Measurements from ENCODE around the gene CAMSAP1. TPM values are rescaled to one million over a fixed set of nuclear protein-coding genes. Genes with fewer than 3 reads are reported as not detected.

The CAMSAP1 gene
- total RNA-seq, 1 experiment from 2014 or later = 24.8 TPM

- no peak for ATAC-seq
- TF ChIP-seq REST (IDR thresholded peaks at IDR 0.05; ENCODE audit: insufficient read depth in 1 of 2, low read depth in 2 of 2, low read length in 1 of 2) (no peak), TCF7L2 (IDR thresholded peaks at IDR 0.05; ENCODE audit: low read depth, low read length) (no peak), SIN3A (IDR thresholded peaks at IDR 0.05; ENCODE audit: borderline replicate concordance, insufficient read depth, low read depth, low read length) (no peak), POLR2AphosphoS5 (IDR thresholded peaks at IDR 0.05; ENCODE audit: low read depth, low read length) (no peak)
- TF ChIP-seq, protein P1, sequence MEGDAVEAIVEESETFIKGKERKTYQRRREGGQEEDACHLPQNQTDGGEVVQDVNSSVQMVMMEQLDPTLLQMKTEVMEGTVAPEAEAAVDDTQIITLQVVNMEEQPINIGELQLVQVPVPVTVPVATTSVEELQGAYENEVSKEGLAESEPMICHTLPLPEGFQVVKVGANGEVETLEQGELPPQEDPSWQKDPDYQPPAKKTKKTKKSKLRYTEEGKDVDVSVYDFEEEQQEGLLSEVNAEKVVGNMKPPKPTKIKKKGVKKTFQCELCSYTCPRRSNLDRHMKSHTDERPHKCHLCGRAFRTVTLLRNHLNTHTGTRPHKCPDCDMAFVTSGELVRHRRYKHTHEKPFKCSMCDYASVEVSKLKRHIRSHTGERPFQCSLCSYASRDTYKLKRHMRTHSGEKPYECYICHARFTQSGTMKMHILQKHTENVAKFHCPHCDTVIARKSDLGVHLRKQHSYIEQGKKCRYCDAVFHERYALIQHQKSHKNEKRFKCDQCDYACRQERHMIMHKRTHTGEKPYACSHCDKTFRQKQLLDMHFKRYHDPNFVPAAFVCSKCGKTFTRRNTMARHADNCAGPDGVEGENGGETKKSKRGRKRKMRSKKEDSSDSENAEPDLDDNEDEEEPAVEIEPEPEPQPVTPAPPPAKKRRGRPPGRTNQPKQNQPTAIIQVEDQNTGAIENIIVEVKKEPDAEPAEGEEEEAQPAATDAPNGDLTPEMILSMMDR (IDR thresholded peaks at IDR 0.05) = no peak
- BruUV-seq (replicated peaks) = no TSS peak
- no peaks in the 10 kb centered on the region for H3K27me3 ChIP-seq (ENCODE audit: control insufficient read depth, insufficient read depth, low read length)
- H3K4me1 ChIP-seq (ENCODE audit: control insufficient read depth, insufficient read depth, low read length) = no peaks in the 10 kb centered on the region; the same call in 1 of the 2 replicates
- in situ Hi-C loops (cut with HindIII; ENCODE audit: low pct_unique_long_range_greater_than_20kb, low sequenced_read_pairs) (no loop called here), intact Hi-C loops (cut with micrococcal nuclease; ENCODE audit: unreplicated experiment) (no loop called here)
- H3K9me3 ChIP-seq (ENCODE audit: control insufficient read depth, insufficient read depth, low read depth, low read length) = no peaks in the 10 kb centered on the region
- no peak for DNase-seq (ENCODE audit: low read depth, low spot score)
- ChIA-PET CTCF (no interaction called here), POLR2A (no interaction called here)
- no peak overlapping the region for H3K27ac ChIP-seq (ENCODE audit: low read length)
- H3K4me3 ChIP-seq (ENCODE audit: low read depth in 2 of 2, low read length in 2 of 2) = no peak overlapping the region
- H3K36me3 ChIP-seq (ENCODE audit: control insufficient read depth, insufficient read depth, low read length) = no peaks in the 10 kb centered on the region
Observed at GRCh38 chr9:135851748-135852147, 55.6 kb downstream of the CAMSAP1 start.

DNA sequence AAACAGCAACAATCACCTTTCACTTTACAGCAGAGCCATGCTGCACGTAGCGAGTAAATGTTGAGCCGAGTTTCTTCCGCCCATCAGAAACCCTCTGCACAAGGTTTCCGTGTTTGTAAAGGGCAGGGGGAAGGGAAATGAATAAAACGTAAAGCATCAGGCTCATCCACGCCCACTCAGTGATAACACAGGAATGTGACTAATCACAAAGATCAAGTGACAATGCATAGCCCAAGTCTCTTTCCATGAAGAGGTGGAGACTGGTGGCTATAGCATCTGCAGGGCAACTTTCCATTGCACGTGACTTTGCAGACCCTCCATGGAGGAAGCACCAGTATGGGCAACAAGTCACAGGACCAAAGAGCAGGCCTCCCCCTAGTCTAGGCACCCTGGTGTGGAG is 56.6 kb downstream of the CAMSAP1 start:
- in situ Hi-C loops (cut with HindIII; ENCODE audit: low pct_unique_long_range_greater_than_20kb, low sequenced_read_pairs) (no loop called here), intact Hi-C loops (cut with micrococcal nuclease; ENCODE audit: unreplicated experiment) (no loop called here)
- Histone ChIP-seq H3K36me3 (ENCODE audit: control insufficient read depth, insufficient read depth, low read length) (no peaks in the 10 kb centered on the region), H3K4me3 (ENCODE audit: low read depth in 2 of 2, low read length in 2 of 2) (no peak overlapping the region), H3K27me3 (ENCODE audit: control insufficient read depth, insufficient read depth, low read length) (no peaks in the 10 kb centered on the region), H3K27ac (ENCODE audit: low read length) (no peak overlapping the region), H3K9me3 (ENCODE audit: control insufficient read depth, insufficient read depth, low read depth, low read length) (no peaks in the 10 kb centered on the region), H3K4me1 (ENCODE audit: control insufficient read depth, insufficient read depth, low read length) (no peaks in the 10 kb centered on the region; the same call in 1 of the 2 replicates)
- no TSS peak for BruUV-seq (replicated peaks)
- no peak for TF ChIP-seq POLR2AphosphoS5 (IDR thresholded peaks at IDR 0.05; ENCODE audit: low read depth, low read length)
- TF ChIP-seq, protein P1 (IDR thresholded peaks at IDR 0.05) = no peak
- no peak for TF ChIP-seq TCF7L2 (IDR thresholded peaks at IDR 0.05; ENCODE audit: low read depth, low read length)
- ATAC-seq (no peak), DNase-seq (ENCODE audit: low read depth, low spot score) (no peak)
- CTCF ChIA-PET = no interaction called here
- POLR2A ChIA-PET = no interaction called here
